GM12891 (cell line): ENCODE results near the gene HMCN2.

Experiments
- PAX5 ChIP-seq: IDR thresholded peaks from 2 replicates; pipeline ENCODE4 v1.6.1; 2011; ENCODE audit warnings: low read length, moderate library complexity, mild to moderate bottlenecking; ENCODE audit not compliant: insufficient read depth, severe bottlenecking
- POLR2A ChIP-seq: IDR thresholded peaks from 2 replicates; pipeline ENCODE4 v1.6.1; 2011; ENCODE audit warnings: low read depth, low read length, control low read depth
- POLR2AphosphoS5 ChIP-seq: IDR thresholded peaks from 2 replicates; pipeline ENCODE4 v1.6.1; 2011; ENCODE audit warnings: low read depth, low read length, control low read depth

- no peak for TF ChIP-seq POLR2A
- no peak for TF ChIP-seq PAX5
- TF ChIP-seq POLR2AphosphoS5: no peak
Measured at GRCh38 chr9:130336885-130337284, 71.3 kb downstream of the HMCN2 start.
